ENCODE results near the gene TMOD2. TPM values are rescaled to one million over a fixed set of nuclear protein-coding genes. Genes with fewer than 3 reads are reported as not detected.

Gene TMOD2
- total RNA-seq, 1 experiment from 2014 or later = 3.0 TPM

GRCh38 chr15:51812598-51812997 lies 61.2 kb downstream of the TMOD2 start:
- no peaks in the 10 kb centered on the region for H3K27me3 ChIP-seq (ENCODE audit: insufficient read depth, low read length)
- no peak overlapping the region for H2AFZ ChIP-seq (ENCODE audit: low read length)
- Mint-ChIP-seq H3K9me3 (no peaks in the 10 kb centered on the region), H3K27ac (no peak overlapping the region), H3K4me3 (no peak overlapping the region), H3K27me3 (ENCODE audit: low read depth) (no peaks in the 10 kb centered on the region), H3K4me1 (no peaks in the 10 kb centered on the region), H3K36me3 (ENCODE audit: insufficient read depth in 1 of 3, low read depth in 3 of 3) (no peaks in the 10 kb centered on the region)
- no peak overlapping the region for H2BK120ac ChIP-seq (ENCODE audit: low read depth, low read length, poor library complexity, severe bottlenecking)
- no CpG with 5 or more reads among the region's 2 CpGs for WGBS (ENCODE audit: extremely low coverage, insufficient read length, low lambda C conversion rate)
- no peak overlapping the region for H3K4ac ChIP-seq (ENCODE audit: low read depth, low read length)
- H3K56ac ChIP-seq (ENCODE audit: insufficient read length, low read depth, low read length) = no peak overlapping the region
- no peaks in the 10 kb centered on the region for H3K23me2 ChIP-seq (ENCODE audit: insufficient read length, low read depth, low read length, poor library complexity, severe bottlenecking)
- no peak overlapping the region for H3K18ac ChIP-seq (ENCODE audit: insufficient read length, low read depth, low read length)
- H3K79me2 ChIP-seq (ENCODE audit: insufficient read depth, low read length) = no peaks in the 10 kb centered on the region
- DNase-seq = no peak
- no peak overlapping the region for H2BK12ac ChIP-seq (ENCODE audit: insufficient read length, low read depth, low read length)
- no peak for TF ChIP-seq CTCF (conservative IDR thresholded peaks at IDR 0.05)
- H3K14ac ChIP-seq (ENCODE audit: insufficient read depth, low read length) = no peak overlapping the region
- H4K8ac ChIP-seq (replicated peaks; ENCODE audit: insufficient read length, low read depth, low read length) = no peak overlapping the region
- no peaks in the 10 kb centered on the region for H3K4me1 ChIP-seq (ENCODE audit: insufficient read depth, low read length)
- H3K4me2 ChIP-seq (ENCODE audit: insufficient read depth, insufficient read length, low read length) = no peak overlapping the region
- no peak overlapping the region for H2BK20ac ChIP-seq (ENCODE audit: low read depth, low read length, poor library complexity, severe bottlenecking)
- no peaks in the 10 kb centered on the region for H3K9me3 ChIP-seq (ENCODE audit: control insufficient read depth, low read depth, low read length)
- no peak overlapping the region for H4K5ac ChIP-seq (ENCODE audit: insufficient read length, low read depth, low read length)
- H3K23ac ChIP-seq (ENCODE audit: insufficient read length, low read depth, low read length) = no peak overlapping the region
- H3T11ph ChIP-seq (ENCODE audit: low read length) = no peak overlapping the region
- H3K27ac ChIP-seq (ENCODE audit: insufficient read length, low read depth, low read length) = no peak overlapping the region
- no peak overlapping the region for H2BK5ac ChIP-seq (ENCODE audit: insufficient read length, low read length)
- H3K9ac ChIP-seq (ENCODE audit: extremely low read depth, insufficient read length, low read length) = no peak overlapping the region
- H2AK5ac ChIP-seq (ENCODE audit: insufficient read length, low read length) = no peak overlapping the region
- H4K91ac ChIP-seq (ENCODE audit: insufficient read length, low read depth, low read length) = no peak overlapping the region
- H3K79me1 ChIP-seq (ENCODE audit: insufficient read depth, low read depth, low read length, poor library complexity, severe bottlenecking) = no peaks in the 10 kb centered on the region
- H2BK15ac ChIP-seq (ENCODE audit: low read depth, low read length) = no peak overlapping the region
- H4K20me1 ChIP-seq (ENCODE audit: control insufficient read depth, insufficient read depth, insufficient read length) = no peaks in the 10 kb centered on the region
